ENCODE measurements around the gene STK32C. TPM values are rescaled to one million over a fixed set of nuclear protein-coding genes. Genes with fewer than 3 reads are reported as not detected.
A peak's percentile ranks its signal among the peaks of the same experiment; 100 is the strongest.
"Not testable (repeated sequence)": the region's sequence is repeated elsewhere in the genome, so short reads cannot be mapped to it uniquely, and the experiment has no call there.

Gene STK32C
- total and polyA plus RNA-seq, 10 donors, result 9.6 to 27.8 (median 15.7) TPM

DNA sequence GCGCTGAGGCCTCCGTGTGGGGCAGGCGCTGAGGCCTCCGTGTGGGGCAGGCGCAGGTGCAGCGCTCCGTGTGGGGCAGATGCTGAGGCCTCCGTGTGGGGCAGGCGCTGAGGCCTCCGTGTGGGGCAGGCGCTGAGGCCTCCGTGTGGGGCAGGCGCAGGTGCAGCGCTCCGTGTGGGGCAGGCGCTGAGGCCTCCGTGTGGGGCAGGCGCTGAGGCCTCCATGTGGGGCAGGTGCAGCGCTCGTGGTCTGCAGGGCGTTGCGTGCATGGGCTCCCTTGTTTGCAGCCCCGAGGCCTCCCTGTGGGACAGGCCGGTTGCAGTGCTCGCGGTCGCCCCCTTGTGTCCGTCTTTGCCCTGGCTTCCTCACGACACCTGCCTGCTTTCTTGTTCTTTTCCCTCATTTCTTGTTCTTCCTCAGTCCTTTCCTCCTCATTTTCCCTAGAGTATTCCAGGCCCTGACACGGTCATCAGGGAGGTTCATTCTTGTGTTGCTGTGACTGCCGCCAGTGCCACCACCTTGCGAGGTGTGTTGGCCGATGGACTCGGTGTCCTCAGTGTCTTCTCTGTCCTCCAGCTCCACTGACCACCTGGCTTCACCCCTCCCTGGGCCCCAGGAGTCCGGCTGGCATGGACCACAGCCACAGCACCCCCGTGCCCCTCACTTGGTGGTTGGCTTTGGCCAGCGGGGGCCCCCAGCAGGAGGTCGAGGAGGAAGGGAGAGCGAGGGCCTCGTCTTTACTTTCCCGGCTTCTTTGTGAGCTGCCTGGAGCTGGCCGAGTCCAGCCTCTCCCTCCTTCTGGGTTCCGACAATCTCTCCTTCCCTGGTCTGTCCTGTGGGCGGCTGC is 44.9 kb upstream of the STK32C start:
- peak; percentile 93 for DNase-seq
- not testable (repeated sequence) for H3K9me3 ChIP-seq; H3K27ac ChIP-seq; H3K27me3 ChIP-seq (replicated peaks in 1 of 7); H3K4me3 ChIP-seq
- H3K4me1 ChIP-seq, result peaks cover 0 to 26% (median 6%) of the 10 kb centered on the region in 6 donors
- peaks cover 0 to 83% (median 5%) of the 10 kb centered on the region in 6 donors for H3K36me3 ChIP-seq
- WGBS, 5 donors, result 40 to 57% (median 49%) methylated on average over 19 to 35 of the region's 44 CpGs
- intact Hi-C loops (cut with DNase I; ENCODE audit: low total_unique reads), result loop anchor here (5.0 kb wide), 1 partner anchor 130 kb away; no protein-coding TSS in a partner anchor
- TF ChIP-seq, protein P1, sequence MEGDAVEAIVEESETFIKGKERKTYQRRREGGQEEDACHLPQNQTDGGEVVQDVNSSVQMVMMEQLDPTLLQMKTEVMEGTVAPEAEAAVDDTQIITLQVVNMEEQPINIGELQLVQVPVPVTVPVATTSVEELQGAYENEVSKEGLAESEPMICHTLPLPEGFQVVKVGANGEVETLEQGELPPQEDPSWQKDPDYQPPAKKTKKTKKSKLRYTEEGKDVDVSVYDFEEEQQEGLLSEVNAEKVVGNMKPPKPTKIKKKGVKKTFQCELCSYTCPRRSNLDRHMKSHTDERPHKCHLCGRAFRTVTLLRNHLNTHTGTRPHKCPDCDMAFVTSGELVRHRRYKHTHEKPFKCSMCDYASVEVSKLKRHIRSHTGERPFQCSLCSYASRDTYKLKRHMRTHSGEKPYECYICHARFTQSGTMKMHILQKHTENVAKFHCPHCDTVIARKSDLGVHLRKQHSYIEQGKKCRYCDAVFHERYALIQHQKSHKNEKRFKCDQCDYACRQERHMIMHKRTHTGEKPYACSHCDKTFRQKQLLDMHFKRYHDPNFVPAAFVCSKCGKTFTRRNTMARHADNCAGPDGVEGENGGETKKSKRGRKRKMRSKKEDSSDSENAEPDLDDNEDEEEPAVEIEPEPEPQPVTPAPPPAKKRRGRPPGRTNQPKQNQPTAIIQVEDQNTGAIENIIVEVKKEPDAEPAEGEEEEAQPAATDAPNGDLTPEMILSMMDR (IDR thresholded peaks at IDR 0.05 in 8 of 11, conservative IDR thresholded peaks at IDR 0.05 in 3 of 11), result peak; percentile 60 to 88 (median 81)
- TF ChIP-seq POLR2AphosphoS5 (IDR thresholded peaks at IDR 0.05), result peak in 2 of 3 donors; percentile 18 to 33

DNA sequence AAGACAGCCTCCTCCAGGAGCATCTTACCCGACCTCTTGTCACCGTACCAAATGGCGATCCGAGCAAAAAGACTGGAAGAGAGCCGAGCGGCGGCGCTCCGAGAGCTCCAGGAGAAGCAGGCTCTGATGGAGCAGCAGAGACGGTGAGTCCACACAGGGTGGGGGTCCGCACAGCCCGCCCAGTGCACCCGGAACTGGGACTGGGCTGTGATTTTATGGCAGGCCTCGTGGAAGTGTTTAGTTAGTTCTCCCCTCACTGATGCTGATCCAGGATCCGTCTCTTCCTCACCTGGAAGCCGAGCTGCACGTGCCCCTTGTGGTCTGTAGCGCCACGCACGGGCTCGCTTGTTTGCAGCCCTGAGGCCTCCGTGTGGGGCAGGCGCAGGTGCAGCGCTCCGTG is 43.9 kb upstream of the STK32C start:
- Histone ChIP-seq H3K27me3 (replicated peaks in 1 of 7) (no peaks in the 10 kb centered on the region), H3K4me1 (peaks cover 0 to 24% (median 5%) of the 10 kb centered on the region in 6 donors), H3K9me3 (no peaks in the 10 kb centered on the region), H3K36me3 (peaks cover 0 to 81% (median 5%) of the 10 kb centered on the region in 6 donors), H3K27ac (no peak overlapping the region), H3K4me3 (no peak overlapping the region)
- DNase-seq, result peak; percentile 65
- 84 to 92% (median 89%) methylated on average over 23 to 25 of the region's 25 CpGs for WGBS, 5 donors
- TF ChIP-seq, protein P1 (IDR thresholded peaks at IDR 0.05 in 8 of 11, conservative IDR thresholded peaks at IDR 0.05 in 3 of 11), result no peak
- TF ChIP-seq POLR2A (IDR thresholded peaks at IDR 0.05), result no peak
- TF ChIP-seq POLR2AphosphoS5 (IDR thresholded peaks at IDR 0.05), result no peak
- intact Hi-C loops (cut with DNase I; ENCODE audit: low total_unique reads), result loop anchor here (5.0 kb wide), 1 partner anchor 129 kb away; no protein-coding TSS in a partner anchor

DNA sequence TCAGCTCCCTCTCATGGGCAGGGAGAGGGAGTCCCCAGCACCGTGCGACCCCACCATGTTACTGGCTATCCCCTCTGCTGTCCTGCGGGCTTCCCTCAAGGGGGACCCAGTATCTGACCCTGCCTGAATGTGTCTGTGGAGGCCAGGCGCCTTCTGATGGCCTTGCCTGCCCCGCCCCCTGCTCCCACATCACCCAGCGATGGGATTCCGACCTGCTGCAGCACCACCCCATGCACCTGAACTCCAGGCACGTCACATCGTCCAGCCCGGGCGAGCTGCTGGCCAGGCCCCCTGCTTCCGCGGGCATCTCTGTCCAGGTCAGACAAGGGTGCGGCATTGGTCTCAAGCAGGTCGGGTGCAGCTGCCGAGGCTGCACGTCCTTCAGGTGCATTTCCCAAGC is 43.2 kb upstream of the STK32C start:
- H3K27ac ChIP-seq, result no peak overlapping the region
- intact Hi-C loops (cut with DNase I; ENCODE audit: low total_unique reads), result loop anchor here (5.0 kb wide), 1 partner anchor 129 kb away; no protein-coding TSS in a partner anchor
- H3K36me3 ChIP-seq, result peaks cover 0 to 77% (median 5%) of the 10 kb centered on the region in 6 donors
- TF ChIP-seq POLR2A (IDR thresholded peaks at IDR 0.05) (no peak), POLR2AphosphoS5 (IDR thresholded peaks at IDR 0.05) (no peak)
- TF ChIP-seq, protein P1 (IDR thresholded peaks at IDR 0.05 in 8 of 11, conservative IDR thresholded peaks at IDR 0.05 in 3 of 11), result no peak
- no peaks in the 10 kb centered on the region for H3K27me3 ChIP-seq (replicated peaks in 1 of 7)
- peak; percentile 68 for DNase-seq
- no peak overlapping the region for H3K4me3 ChIP-seq
- 93 to 96% (median 95%) methylated on average over 14 to 17 of the region's 17 CpGs for WGBS, 5 donors
- no peaks in the 10 kb centered on the region for H3K9me3 ChIP-seq
- H3K4me1 ChIP-seq, result peaks cover 0 to 21% (median 4%) of the 10 kb centered on the region in 6 donors

DNA sequence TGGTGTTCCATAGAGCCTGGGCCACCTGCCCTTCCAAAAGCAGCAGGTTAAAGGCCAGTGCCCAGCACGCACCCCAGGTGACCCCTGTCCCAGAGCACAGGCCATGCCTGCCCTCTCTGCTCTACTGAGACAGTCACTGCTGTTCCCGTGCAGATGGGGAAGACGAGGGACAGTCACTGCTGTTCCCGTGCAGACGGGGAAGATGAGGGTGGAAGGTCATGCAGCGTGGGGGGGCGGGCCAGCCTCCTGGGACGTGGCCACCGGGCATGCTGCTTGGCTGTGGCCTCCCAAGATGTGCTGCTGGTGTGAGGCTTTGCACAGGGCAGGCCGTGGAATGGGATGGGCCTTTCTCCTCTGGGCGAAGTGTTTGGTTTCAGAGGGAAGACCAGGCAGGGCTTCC is 42.6 kb upstream of the STK32C start:
- 81 to 91% (median 89%) methylated on average over 9 to 11 of the region's 11 CpGs for WGBS, 5 donors
- Histone ChIP-seq H3K27ac (no peak overlapping the region), H3K4me3 (no peak overlapping the region), H3K27me3 (replicated peaks in 1 of 7) (no peaks in the 10 kb centered on the region), H3K9me3 (no peaks in the 10 kb centered on the region), H3K4me1 (peaks cover 0 to 20% (median 3%) of the 10 kb centered on the region in 6 donors), H3K36me3 (peaks cover 0 to 79% (median 5%) of the 10 kb centered on the region in 6 donors)
- intact Hi-C loops (cut with DNase I; ENCODE audit: low total_unique reads), result loop anchor here (5.0 kb wide), 1 partner anchor 128 kb away; no protein-coding TSS in a partner anchor
- peak; percentile 61 for DNase-seq
- TF ChIP-seq, protein P1 (IDR thresholded peaks at IDR 0.05 in 8 of 11, conservative IDR thresholded peaks at IDR 0.05 in 3 of 11), result no peak
- TF ChIP-seq POLR2AphosphoS5 (IDR thresholded peaks at IDR 0.05), result no peak
- TF ChIP-seq POLR2A (IDR thresholded peaks at IDR 0.05), result no peak

Measured in spleen (tissue), 11 donors.